Ishikawa (cell line): ENCODE data around the gene C6orf141.

Experiments used
- TAF1 ChIP-seq: IDR thresholded peaks from 2 replicates; pipeline ENCODE4 v1.6.1; 2012; ENCODE audit warnings: low read depth, mild to moderate bottlenecking
- YY1 ChIP-seq: IDR thresholded peaks from 2 replicates; pipeline ENCODE4 v1.6.1; 2012; ENCODE audit warnings: low read depth
- ZBTB7A ChIP-seq: IDR thresholded peaks from 2 replicates; pipeline ENCODE4 v1.6.1; 2012; ENCODE audit warnings: low read depth

DNA sequence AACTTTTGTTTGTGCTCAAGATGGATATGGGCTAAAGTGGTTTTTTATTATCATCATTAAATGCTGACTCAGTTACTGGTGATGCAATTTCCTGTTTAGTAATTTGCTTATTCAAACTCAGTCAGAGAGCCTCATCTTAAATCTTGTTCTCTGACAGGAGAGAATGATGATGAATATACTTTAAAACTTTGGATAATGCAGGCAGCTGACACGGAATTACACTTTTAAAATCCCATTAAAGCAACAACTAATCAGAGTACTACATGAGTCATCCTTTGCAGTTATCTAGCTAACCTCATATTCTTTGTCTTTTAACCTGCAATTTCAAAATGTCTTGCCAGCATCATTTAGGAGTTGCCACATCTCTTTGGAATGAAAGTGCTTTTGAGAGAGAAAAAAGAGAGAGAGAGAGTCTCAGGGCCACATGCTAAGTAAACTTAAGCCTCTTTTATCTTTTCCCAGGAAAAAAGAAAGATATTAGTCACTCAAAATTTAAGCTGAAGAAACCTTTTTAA is 9.2 kb upstream of the C6orf141 start:
- TF ChIP-seq YY1 (no peak), ZBTB7A (no peak), TAF1 (no peak)
